Adrenal gland (tissue), 12 donors: Measurements from ENCODE around the gene RBM22. TPM values are rescaled to one million over a fixed set of nuclear protein-coding genes. Genes with fewer than 3 reads are reported as not detected.

Experiments
- DNase-seq, 7 donors: peaks; one replicate each; pipeline ENCODE4 v3.0.0-alpha.2; 2019 to 2020
- H3K27ac ChIP-seq, 5 donors: fragments of 200-600 bp; sonication (generic) in 4 of 5; 1 replicate in 3 of 5; 2 replicates in 2 of 5; pipeline versions ENCODE4 v1.5.1 to v1.8.0; 2016 to 2020; ENCODE audit warnings: mild to moderate bottlenecking in 1 of 5
- H3K27me3 ChIP-seq: fragments of 200-600 bp; 2 replicates; pipeline ENCODE4 v1.8.0; 2021
- H3K36me3 ChIP-seq, 2 donors: fragments of 200-600 bp; replicated peaks in 1 of 2; 1 replicate in 1 of 2; 2 replicates in 1 of 2; pipeline versions ENCODE4 v1.5.1 to v1.8.0; 2018 to 2022
- H3K4me1 ChIP-seq, 2 donors: fragments of 200-600 bp; replicated peaks in 1 of 2; 1 replicate in 1 of 2; 2 replicates in 1 of 2; pipeline versions ENCODE4 v1.5.1 to v1.8.0; 2018 to 2021
- H3K4me3 ChIP-seq, 4 donors: fragments of 200-600 bp; sonication (generic) in 3 of 4; one replicate each; pipeline ENCODE4 v1.5.1; 2016 to 2018
- H3K9me3 ChIP-seq, 3 donors: fragments of 200-600 bp; sonication (generic) in 1 of 3; replicated peaks in 1 of 3; 1 replicate in 2 of 3; 2 replicates in 1 of 3; pipeline versions ENCODE4 v1.5.1 to v1.8.0; 2016 to 2021
- CTCF ChIP-seq, 6 experiments: fragments of 450-650 bp in 4 of 6; fragments of 200-600 bp in 2 of 6; sonication (generic) in 1 of 6; IDR thresholded peaks; 1 replicate in 5 of 6; 2 replicates in 1 of 6; pipeline versions ENCODE4 v1.5.1 to v1.8.0; 2016 to 2021; ENCODE audit warnings: antibody characterized with exemption in 6 of 6, mild to moderate bottlenecking in 2 of 6, moderate library complexity in 1 of 6
- POLR2A ChIP-seq, 2 donors: fragments of 450-650 bp; IDR thresholded peaks; one replicate each; pipeline ENCODE4 v1.6.1; 2017; ENCODE audit warnings: antibody characterized with exemption in 2 of 2, mild to moderate bottlenecking in 2 of 2, moderate library complexity in 1 of 2
- WGBS, 4 donors: extraction: QIAGEN DNeasy Blood & Tissue Kit in 2 of 4; methylation state at CpG; one replicate each; pipeline versions ENCODE4 v1.1.5 to v1.1.7; 2013 to 2017; 5-methylcytosine and 5-hydroxymethylcytosine counted together
- intact Hi-C, 2 donors: fragments of 100-400 bp; cut with DNase I; formaldehyde crosslinking; loops; one replicate each; pipeline versions ENCODE4 v1.14.1 to v1.15.0; 2022 to 2023
- polyA plus RNA-seq, 3 donors: library from polyadenylated mRNA; stranded (reverse); fragments of 200-250 nt in 2 of 3; fragments of 350-450 nt in 1 of 3; fragmentation: Illumina TruSeq in 1 of 3; extraction: RNeasy Lipid Tissue Mini Kit (QIAGEN cat#74804) in 1 of 3; gene quantifications; one replicate each; pipeline ENCODE4 v1.2.3, GENCODE V29; 2013 to 2014
- total RNA-seq, 9 donors: library from RNA; depleted of rRNA in 4 of 9; stranded (reverse); fragments of >200 nt in 4 of 9; fragments of 120-200 nt in 1 of 9; fragmentation: NEBNext Ultra II Directional in 1 of 9; extraction: Animal tissue kit (Norgen Biotek cat#: 25700) in 1 of 9; gene quantifications; one replicate each; pipeline versions ENCODE4 v1.1.0 to v1.2.4, GENCODE V29; 2013 to 2023
- donor health status: healthy with polysubstance abuse.
- donor health status: Bipolar disorder and iron deficiency.
- donor health status: DM: yes; HTN: yes; CAD: no.
- donor health status: DM: no; HTN: no; CAD: no.
- donor health status: DM: no; HTN: no; CAD: no.
- donor health status: DM: yes; HTN: yes; CAD: no.

RBM22 gene
- total and polyA plus RNA-seq, 12 donors: 28.2 to 80.4 (median 38.5) TPM

GRCh38 chr5:150656191-150657132 lies 44.4 kb downstream of the RBM22 start:
- intact Hi-C loops: loop anchor here (5.0 kb wide), 1 partner anchor 94 kb away; no protein-coding TSS in a partner anchor
- H3K36me3 ChIP-seq: peaks cover 0 to 21% of the 10 kb centered on the region in 2 donors
- H3K9me3 ChIP-seq: no peaks in the 10 kb centered on the region
- DNase-seq: peak; percentile 64 to 86 (median 75)
- peak overlapping the region in 2 of 4 donors; percentile 20 to 38 for H3K4me3 ChIP-seq
- H3K27ac ChIP-seq: peak overlapping the region in 4 of 5 donors; percentile 58 to 83 (median 71)
- WGBS, 4 donors: 3 to 7% (median 5%) methylated on average over 18 to 99 of the region's 99 CpGs
- TF ChIP-seq CTCF (IDR thresholded peaks at IDR 0.05) (peak in 5 of 6 experiments; percentile 21 to 79 (median 66)), POLR2A (IDR thresholded peaks at IDR 0.05) (no peak)
- H3K27me3 ChIP-seq: no peaks in the 10 kb centered on the region
- H3K4me1 ChIP-seq: peaks cover 12 to 47% of the 10 kb centered on the region in 2 donors

- H3K36me3 ChIP-seq: peaks cover 0 to 33% of the 10 kb centered on the region in 2 donors
- 71 to 78% (median 75%) methylated on average over 3 of the region's 3 CpGs for WGBS, 4 donors
- no peaks in the 10 kb centered on the region for H3K9me3 ChIP-seq
- no peaks in the 10 kb centered on the region for H3K27me3 ChIP-seq
- TF ChIP-seq CTCF (IDR thresholded peaks at IDR 0.05): no peak
- no peak for TF ChIP-seq POLR2A (IDR thresholded peaks at IDR 0.05)
- peak in 2 of 7 donors; percentile 39 to 60 for DNase-seq
- peak overlapping the region in 1 of 5 donors; percentile 79 for H3K27ac ChIP-seq
- no peak overlapping the region for H3K4me3 ChIP-seq
- peaks cover 18 to 58% of the 10 kb centered on the region in 2 donors for H3K4me1 ChIP-seq
- intact Hi-C loops: loop anchor here (5.0 kb wide), 1 partner anchor 93 kb away; no protein-coding TSS in a partner anchor
Observed at GRCh38 chr5:150655221-150655620, 45.6 kb downstream of the RBM22 start.

GRCh38 chr5:150653762-150654556 lies 46.9 kb downstream of the RBM22 start:
- 71 to 79% (median 76%) methylated on average over 2 of the region's 2 CpGs for WGBS, 4 donors
- no peak for DNase-seq
- intact Hi-C loops: no loop called here
- no peaks in the 10 kb centered on the region for H3K9me3 ChIP-seq
- H3K27ac ChIP-seq: peak overlapping the region in 4 of 5 donors; percentile 25 to 89 (median 64)
- peaks cover 0 to 46% of the 10 kb centered on the region in 2 donors for H3K36me3 ChIP-seq
- no peak overlapping the region for H3K4me3 ChIP-seq
- H3K4me1 ChIP-seq: peaks cover 23 to 70% of the 10 kb centered on the region in 2 donors
- H3K27me3 ChIP-seq: no peaks in the 10 kb centered on the region
- TF ChIP-seq POLR2A (IDR thresholded peaks at IDR 0.05): no peak
- TF ChIP-seq CTCF (IDR thresholded peaks at IDR 0.05): no peak
